Measurements from ENCODE around the gene CNTN4. TPM values are rescaled to one million over a fixed set of nuclear protein-coding genes. Genes with fewer than 3 reads are reported as not detected.
"Not testable (repeated sequence)": the region's sequence is repeated elsewhere in the genome, so short reads cannot be mapped to it uniquely, and the experiment has no call there.

The CNTN4 gene
- polyA plus RNA-seq, 4 donors, result 28.0 to 123 (median 36.4) TPM

- DNase-seq (ENCODE audit: low read depth in 4 of 4, low spot score in 3 of 4), result no peak
These were observed 412.0 kb downstream of the CNTN4 start for GRCh38 chr3:2510591-2511145.

GRCh38 chr3:2511356-2511755 is 412.7 kb downstream of the CNTN4 start:
- no peak for DNase-seq (ENCODE audit: low read depth in 4 of 4, low spot score in 3 of 4)

GRCh38 chr3:2512881-2513280 is 414.2 kb downstream of the CNTN4 start:
- no peak for DNase-seq (ENCODE audit: low read depth in 4 of 4, low spot score in 3 of 4)

- no peak for DNase-seq (ENCODE audit: low read depth in 4 of 4, low spot score in 3 of 4)
These were observed 415.3 kb downstream of the CNTN4 start for GRCh38 chr3:2513986-2514385.

- DNase-seq (ENCODE audit: low read depth in 4 of 4, low spot score in 3 of 4), result no peak
These were observed 418.2 kb downstream of the CNTN4 start for GRCh38 chr3:2516762-2517441.

DNA sequence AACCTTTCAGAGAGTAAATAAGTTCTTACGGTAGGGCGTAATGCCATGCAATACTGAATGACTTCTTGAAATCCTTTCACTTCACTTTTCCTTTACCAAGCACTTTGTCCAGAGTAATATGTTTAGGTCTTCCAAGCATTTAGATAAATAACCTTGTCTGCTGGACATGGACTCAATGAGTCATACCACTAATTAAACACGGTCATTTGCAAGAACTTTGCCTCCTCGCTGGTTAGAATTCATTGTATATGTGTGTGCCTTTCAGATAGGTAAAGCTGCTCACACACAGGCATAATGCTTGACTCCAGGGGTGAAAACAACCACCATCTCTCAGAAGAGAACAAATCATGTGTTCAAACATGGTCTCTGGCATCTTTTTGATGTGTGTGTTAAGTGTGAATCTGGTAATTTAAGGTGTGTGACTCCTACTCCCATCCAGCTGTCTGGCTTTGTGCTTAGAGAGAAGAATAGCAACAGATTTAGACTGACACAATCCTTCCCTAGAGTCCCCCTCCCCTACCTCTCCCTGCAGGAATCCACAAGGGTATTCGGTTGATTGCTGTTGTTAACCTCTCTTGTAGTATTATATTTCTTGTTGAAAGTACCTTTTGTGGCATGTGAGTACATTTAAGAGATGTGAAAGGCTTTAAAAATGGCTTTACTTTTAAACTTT is 419.0 kb downstream of the CNTN4 start:
- peak in 1 of 4 donors; percentile 40 for DNase-seq (ENCODE audit: low read depth in 4 of 4, low spot score in 3 of 4)

- no peak for DNase-seq (ENCODE audit: low read depth in 4 of 4, low spot score in 3 of 4)
These were observed 424.7 kb downstream of the CNTN4 start for GRCh38 chr3:2523281-2523836.

DNA sequence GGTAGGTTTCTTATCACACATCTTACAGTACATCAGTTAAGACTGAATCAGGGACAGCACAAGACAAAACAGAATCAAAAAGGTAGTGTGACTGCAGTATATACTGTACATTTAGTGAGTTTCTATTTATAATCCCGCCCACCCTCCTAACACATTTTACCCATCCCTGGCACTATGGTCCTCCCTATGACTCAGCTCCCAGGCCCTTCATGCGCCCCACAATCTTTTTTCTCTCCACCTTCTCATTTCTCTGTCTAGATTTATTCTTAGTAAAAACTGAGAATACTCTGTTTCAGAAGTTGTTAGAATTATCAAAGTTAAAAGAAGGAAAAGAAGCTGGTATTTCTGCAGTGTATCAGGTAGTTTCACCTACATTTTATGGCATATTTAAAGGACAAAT is 427.3 kb downstream of the CNTN4 start:
- DNase-seq (ENCODE audit: low read depth in 4 of 4, low spot score in 3 of 4), result no peak

DNA sequence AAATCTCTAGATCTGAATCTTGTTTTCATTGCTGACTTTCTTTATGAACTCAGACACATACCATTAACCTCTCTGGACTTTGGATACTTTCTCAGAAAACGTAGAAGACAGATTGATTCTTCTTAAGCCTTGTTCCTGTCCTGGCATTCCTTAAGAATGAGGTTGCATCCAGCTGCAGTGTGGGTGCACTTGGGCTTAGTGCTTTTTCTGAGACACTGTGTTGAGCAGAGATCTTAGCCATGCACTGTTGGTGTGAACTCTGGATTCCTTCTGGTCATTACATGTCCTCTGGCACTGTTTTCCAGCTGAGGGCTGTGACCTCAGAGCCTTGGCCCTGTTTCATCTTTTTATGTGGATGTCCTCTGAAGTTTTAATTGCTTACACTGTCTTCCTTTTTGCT is 428.3 kb downstream of the CNTN4 start:
- DNase-seq (ENCODE audit: low read depth in 4 of 4, low spot score in 3 of 4), result no peak

DNA sequence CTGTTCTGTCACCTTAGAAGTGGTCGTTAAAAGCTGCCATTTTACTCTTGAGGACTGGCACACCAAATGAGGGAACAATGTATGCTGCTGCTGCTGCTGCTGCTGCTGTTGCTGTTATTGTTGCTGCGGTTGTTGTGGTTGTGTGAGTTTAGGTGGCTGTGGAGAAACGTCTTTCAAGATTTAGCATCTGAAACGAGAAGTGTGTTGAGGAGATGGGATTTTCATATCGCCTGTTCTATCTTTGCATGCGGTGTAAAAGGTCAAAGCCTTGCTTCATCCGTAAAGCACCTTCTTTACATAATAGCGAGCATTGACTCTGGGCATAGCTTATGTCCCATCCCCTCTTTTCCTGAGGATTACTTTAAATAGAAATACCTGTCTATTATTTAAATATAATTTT is 428.7 kb downstream of the CNTN4 start:
- not testable (repeated sequence) for DNase-seq (ENCODE audit: low read depth in 4 of 4, low spot score in 3 of 4)

DNA sequence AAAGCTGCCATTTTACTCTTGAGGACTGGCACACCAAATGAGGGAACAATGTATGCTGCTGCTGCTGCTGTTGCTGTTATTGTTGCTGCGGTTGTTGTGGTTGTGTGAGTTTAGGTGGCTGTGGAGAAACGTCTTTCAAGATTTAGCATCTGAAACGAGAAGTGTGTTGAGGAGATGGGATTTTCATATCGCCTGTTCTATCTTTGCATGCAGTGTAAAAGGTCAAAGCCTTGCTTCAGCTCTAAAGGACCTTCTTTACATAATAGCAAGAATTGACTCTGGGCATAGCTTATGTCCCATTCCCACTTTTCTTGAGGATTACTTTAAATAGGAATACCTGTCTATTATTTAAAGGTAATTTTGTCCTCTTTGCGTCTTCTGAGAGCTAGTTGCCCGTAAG is 436.1 kb downstream of the CNTN4 start:
- DNase-seq (ENCODE audit: low read depth in 4 of 4, low spot score in 3 of 4), result not testable (repeated sequence)

DNA sequence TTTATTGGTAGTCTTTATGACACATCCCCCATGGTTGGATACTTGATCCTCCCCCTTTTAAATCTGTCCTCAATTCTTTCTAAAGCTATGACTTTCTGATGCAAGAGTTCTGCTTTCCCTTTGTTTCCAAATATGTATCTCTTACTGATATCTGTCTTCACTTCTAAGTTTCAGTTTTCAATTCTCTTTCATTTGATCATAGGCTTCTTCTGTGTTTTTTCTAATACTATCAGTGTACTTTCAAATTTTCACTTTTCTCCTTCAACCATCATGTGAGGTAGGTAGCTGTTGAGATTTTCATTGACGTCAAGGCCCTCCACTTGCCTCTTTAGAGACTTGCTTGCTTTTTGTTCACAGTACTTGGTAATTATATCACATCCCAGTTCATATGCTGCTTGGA is 436.5 kb downstream of the CNTN4 start:
- DNase-seq (ENCODE audit: low read depth in 4 of 4, low spot score in 3 of 4), result no peak

DNA sequence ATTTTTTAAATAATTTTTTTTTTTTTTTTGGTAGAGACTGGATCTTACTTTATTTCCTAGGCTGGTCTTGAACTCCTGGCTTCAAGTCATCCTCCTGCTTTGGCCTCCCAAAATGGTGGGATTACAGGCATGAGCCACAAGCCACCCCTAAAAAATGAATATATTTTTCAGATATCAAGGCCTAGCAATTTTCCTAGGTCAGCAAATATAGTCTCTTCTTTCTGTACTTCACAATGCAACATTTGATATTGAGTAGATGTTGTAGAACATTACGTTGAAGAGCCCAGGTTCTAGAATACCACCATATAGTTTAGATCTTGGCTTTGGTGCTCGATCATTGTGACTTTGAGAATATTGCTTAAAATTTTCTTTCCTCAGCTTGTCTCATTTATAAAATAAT is 437.9 kb downstream of the CNTN4 start:
- DNase-seq (ENCODE audit: low read depth in 4 of 4, low spot score in 3 of 4), result no peak

DNA sequence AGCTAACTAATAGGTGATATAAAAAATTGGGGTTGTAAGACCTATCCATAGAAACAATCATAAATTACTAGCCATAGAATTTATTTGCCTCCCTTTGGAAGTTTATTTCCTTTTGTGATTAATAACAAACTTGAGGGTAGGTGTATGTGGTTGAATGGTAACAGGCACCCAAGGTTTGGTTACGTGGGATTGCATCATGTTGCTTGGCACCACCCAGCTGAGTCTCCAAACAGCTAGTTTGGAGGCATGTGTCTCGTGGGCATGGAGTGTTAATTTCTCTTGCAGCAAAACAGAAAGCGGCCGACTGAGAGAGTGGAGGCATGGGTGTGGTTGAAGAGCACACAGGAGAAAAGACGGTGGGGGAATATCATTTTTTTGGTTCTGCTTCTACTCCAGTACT is 441.4 kb downstream of the CNTN4 start:
- no peak for DNase-seq (ENCODE audit: low read depth in 4 of 4, low spot score in 3 of 4)

DNA sequence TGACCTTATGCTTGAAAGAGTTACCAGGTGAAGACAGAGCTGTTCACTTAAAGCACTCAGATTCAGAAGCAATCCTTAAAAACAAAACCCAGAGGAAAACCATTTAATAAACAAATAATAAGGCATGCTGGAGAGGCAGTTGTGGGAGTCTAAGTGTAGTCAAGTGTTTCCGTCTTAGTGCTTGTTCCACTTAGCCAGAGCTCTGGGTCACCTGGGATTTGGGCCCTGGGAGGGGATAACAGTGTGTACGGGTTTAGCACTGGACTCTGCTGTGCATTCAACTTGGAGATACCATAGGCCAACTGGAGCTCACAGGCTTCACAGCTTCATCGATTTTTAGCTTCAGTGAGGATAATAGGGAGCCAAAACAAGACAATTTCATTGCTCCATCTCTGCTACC is 444.6 kb downstream of the CNTN4 start:
- no peak for DNase-seq (ENCODE audit: low read depth in 4 of 4, low spot score in 3 of 4)

GRCh38 chr3:2544212-2544611 is 445.5 kb downstream of the CNTN4 start:
- no peak for DNase-seq (ENCODE audit: low read depth in 4 of 4, low spot score in 3 of 4)

DNA sequence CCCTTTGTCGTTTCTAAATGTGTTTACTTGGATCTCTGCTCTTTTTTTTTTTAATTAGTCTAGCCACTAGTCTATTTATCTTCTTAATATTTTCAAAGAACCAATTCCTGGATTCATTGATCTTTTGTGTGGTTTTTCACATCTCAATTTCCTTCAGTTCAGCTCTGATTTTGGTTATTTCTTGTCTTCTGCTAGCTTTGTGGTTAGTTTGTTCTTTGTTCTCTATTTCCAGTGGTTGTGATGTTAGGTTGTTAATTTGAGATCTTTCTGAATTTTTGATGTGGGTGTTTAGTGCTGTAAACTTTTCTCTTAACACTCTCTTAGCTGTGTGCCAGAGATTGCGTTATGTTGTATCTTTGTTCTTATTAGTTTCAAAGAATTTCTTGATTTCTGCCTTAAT is 446.1 kb downstream of the CNTN4 start:
- DNase-seq (ENCODE audit: low read depth in 4 of 4, low spot score in 3 of 4), result no peak

DNA sequence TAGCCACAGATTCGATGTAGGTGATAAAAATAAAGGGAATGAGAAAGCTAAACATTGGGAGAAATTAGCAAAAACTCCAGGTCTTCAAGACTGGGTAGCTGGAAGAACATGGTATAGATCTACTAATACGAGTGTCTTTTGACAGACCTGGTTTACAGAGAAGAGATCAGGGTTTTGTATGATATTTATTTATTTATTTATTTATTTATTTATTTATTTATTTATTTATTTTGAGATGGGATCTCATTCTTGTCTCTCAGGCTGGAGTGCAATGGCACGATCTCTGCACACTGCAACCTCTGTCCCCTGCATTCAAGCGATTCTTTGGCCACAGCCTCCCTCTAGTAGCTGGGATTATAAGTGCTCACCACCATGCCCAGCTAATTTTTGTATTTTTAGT is 448.4 kb downstream of the CNTN4 start:
- no peak for DNase-seq (ENCODE audit: low read depth in 4 of 4, low spot score in 3 of 4)

DNA sequence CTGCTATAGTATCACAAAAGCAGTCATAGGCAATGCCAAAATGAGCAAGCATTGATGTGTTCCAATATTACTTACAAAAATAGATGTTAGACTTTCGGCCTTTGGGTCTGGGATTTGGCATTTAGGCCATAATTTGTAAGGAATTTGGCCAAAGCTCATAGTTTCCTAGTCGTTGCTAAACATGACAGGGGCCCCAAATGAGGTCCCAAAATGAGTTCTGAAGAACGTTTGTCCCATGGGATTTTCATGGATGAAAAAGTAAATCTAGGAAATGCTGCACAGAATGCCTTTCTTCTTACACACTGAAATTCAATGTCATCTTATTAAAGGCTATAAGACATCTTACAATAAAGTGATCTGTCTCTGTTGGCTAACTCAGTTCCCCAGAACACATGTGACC is 456.0 kb downstream of the CNTN4 start:
- no peak for DNase-seq (ENCODE audit: low read depth in 4 of 4, low spot score in 3 of 4)

DNA sequence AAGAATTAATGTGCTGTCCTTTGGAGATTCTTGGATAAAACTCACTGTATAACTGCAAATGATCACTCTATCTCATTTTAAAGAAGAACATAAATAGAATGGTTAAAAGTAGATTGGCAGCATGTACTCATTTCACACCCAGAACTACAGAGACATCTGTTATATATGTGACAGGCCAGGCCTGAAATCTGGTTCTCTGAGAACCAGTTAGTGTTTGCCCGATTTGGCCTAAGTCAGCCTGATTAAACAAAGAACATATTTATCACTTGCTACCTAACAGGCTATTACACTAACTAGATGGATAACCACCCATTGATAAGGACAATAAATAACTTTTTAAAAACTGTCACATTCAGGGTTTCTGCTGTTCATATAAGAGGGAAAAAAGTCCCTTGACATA is 460.1 kb downstream of the CNTN4 start:
- DNase-seq (ENCODE audit: low read depth in 4 of 4, low spot score in 3 of 4), result no peak

GRCh38 chr3:2567451-2567850 is 468.8 kb downstream of the CNTN4 start:
- no peak for DNase-seq (ENCODE audit: low read depth in 4 of 4, low spot score in 3 of 4)

GRCh38 chr3:2568156-2568555 is 469.5 kb downstream of the CNTN4 start:
- peak in 1 of 4 donors; percentile 6 for DNase-seq (ENCODE audit: low read depth in 4 of 4, low spot score in 3 of 4)

Measured in left renal pelvis (tissue), 4 donors.